Fibroblast of villous mesenchyme (primary cell): ENCODE measurements around the gene PKD1L1. TPM values are rescaled to one million over a fixed set of nuclear protein-coding genes. Genes with fewer than 3 reads are reported as not detected.

Source experiments
- DNase-seq: peaks from one replicate; pipeline ENCODE4 v3.0.0-alpha.2; 2010; ENCODE audit warnings: low read depth
- H3K4me3 ChIP-seq: 2 replicates; pipeline ENCODE4 v1.5.1; 2011; ENCODE audit warnings: low read depth, mild to moderate bottlenecking, low read length
- CTCF ChIP-seq: IDR thresholded peaks from 2 replicates; pipeline ENCODE4 v1.5.1; 2012; ENCODE audit warnings: low read depth, mild to moderate bottlenecking, low read length; ENCODE audit not compliant: insufficient read depth
- total RNA-seq: library from RNA; depleted of rRNA; stranded (reverse); fragments of >200 nt; gene quantifications from 2 replicates; pipeline ENCODE4 v1.2.3, GENCODE V29; 2012

Gene PKD1L1
- total RNA-seq, 1 donor, result 0.43 TPM

DNA sequence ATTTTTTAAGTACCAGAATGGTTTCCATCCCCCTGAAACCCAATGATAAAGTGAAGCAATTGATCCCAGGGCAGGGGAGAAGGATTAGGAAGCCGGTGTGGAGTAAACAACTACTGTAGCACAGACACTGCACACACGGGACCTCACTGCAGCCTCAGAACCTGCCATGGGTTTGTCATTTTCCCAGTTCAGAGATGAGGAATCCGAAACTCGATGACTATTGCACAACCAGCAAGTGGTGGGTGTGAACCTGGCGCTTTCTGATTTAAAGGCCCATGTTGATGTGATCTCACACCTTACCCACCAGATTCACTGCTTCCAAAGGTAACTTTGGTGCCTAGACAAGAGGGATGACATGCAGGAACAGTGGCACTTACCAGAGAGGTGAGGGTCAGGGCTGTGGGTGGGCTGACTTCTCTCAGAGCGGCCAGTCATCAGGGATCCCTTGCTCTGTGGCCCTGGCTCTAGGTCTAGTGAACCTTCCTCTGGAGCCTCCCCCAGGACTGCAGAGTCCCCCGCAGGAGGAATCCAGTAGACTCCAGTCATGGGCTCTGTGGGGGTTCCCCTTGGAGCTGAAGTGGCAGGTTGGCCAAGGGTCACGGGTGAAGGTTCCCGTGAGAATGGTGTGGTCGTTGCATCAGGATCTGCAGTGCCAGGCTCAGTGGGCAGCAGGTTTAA, 62.8 kb downstream of the PKD1L1 start:
- DNase-seq, result no peak
- no peak overlapping the region for H3K4me3 ChIP-seq
- TF ChIP-seq CTCF, result no peak

- DNase-seq, result no peak
- no peak for TF ChIP-seq CTCF
- H3K4me3 ChIP-seq, result no peak overlapping the region
Observed at GRCh38 chr7:47884675-47885074, 63.6 kb downstream of the PKD1L1 start.

DNA sequence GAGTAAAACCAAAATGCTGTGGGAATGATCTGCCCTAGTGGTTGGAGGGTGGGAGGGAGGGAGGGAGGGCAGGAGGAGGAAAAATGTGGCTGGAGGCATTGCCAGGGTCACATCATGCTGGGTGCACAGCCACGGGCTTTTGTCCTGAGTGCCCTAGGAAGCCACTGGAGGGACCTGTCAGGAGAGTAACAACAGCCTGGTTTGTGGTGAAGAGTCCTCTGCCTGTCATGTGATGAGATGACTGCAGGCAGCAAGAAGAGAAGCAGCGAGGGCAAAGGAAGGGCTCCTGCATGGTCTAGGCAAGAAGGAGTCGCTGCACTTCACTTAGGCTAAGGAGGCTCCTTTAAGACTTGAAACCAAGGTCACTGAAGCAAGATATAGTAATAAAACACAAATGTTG, 65.6 kb downstream of the PKD1L1 start:
- TF ChIP-seq CTCF, result no peak
- H3K4me3 ChIP-seq, result no peak overlapping the region
- no peak for DNase-seq

- no peak for TF ChIP-seq CTCF
- DNase-seq, result no peak
- no peak overlapping the region for H3K4me3 ChIP-seq
Observed at GRCh38 chr7:47881256-47881655, 67.0 kb downstream of the PKD1L1 start.

- DNase-seq, result no peak
- TF ChIP-seq CTCF, result no peak
- H3K4me3 ChIP-seq, result no peak overlapping the region
Observed at GRCh38 chr7:47878662-47879061, 69.6 kb downstream of the PKD1L1 start.

DNA sequence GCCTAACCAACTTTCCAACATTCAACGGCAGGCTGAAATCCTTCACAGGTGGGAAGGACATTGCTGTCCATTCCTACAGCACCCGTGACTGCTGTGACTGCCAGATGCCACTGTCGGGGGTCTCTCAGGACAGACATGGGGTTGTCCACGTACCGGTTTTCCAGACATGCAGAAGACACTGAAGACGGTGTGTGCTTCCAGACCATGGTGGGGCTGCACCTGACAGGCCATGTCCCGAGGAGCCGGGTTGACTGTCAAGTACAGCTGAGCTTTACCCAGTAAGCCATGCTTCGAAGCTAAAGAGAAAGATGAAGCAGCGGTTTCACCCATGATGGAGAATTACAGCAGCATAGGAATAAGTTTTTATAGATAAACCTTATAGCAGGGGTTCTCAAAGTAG, 70.9 kb downstream of the PKD1L1 start:
- no peak for TF ChIP-seq CTCF
- no peak for DNase-seq
- H3K4me3 ChIP-seq, result no peak overlapping the region
